ENCODE measurements around the gene CAPNS1.

DNA sequence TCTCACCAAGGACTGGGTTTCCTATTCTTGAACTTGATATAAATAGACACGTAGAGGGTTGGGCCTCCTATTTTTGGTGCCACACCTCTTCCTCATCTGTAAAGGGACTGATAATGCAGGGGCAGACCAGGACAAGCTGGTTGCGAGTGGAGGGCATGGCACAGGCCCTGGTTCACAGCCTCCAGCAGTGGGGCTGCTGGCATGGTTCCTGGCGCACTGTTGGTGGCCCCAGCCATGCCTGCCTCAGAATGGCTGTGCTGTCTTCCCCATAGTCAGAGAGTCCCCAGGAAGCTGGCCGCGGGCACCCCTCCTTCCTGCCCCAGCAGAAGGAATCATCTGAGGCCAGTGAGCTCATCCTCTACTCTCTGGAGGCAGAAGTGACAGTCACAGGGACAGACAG, 39.4 kb upstream of the CAPNS1 start:
- TF ChIP-seq, protein P1, sequence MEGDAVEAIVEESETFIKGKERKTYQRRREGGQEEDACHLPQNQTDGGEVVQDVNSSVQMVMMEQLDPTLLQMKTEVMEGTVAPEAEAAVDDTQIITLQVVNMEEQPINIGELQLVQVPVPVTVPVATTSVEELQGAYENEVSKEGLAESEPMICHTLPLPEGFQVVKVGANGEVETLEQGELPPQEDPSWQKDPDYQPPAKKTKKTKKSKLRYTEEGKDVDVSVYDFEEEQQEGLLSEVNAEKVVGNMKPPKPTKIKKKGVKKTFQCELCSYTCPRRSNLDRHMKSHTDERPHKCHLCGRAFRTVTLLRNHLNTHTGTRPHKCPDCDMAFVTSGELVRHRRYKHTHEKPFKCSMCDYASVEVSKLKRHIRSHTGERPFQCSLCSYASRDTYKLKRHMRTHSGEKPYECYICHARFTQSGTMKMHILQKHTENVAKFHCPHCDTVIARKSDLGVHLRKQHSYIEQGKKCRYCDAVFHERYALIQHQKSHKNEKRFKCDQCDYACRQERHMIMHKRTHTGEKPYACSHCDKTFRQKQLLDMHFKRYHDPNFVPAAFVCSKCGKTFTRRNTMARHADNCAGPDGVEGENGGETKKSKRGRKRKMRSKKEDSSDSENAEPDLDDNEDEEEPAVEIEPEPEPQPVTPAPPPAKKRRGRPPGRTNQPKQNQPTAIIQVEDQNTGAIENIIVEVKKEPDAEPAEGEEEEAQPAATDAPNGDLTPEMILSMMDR (IDR thresholded peaks at IDR 0.05; ENCODE audit: low read depth, low read length, poor library complexity, severe bottlenecking) = no peak
- TF ChIP-seq EZH2phosphoT487 (IDR thresholded peaks at IDR 0.05; ENCODE audit: borderline replicate concordance, low read length) = no peak

Measured in DOHH2 (cell line).